OCI-LY7 (cell line): ENCODE measurements around the gene SEMA7A.

Experiments used
- EZH2phosphoT487 ChIP-seq: fragments of 200-600 bp; sonication (generic); IDR thresholded peaks from 2 replicates; pipeline ENCODE4 v1.6.1; 2018; ENCODE audit warnings: low read depth, borderline replicate concordance, mild to moderate bottlenecking, mixed run types, antibody characterized with exemption, low read length, moderate library complexity, mixed read lengths
- TF ChIP-seq, protein P1 (sequence below): fragments of 200-600 bp; sonication (generic); conservative IDR thresholded peaks from 2 replicates; pipeline ENCODE4 v1.5.1; 2014; ENCODE audit warnings: mild to moderate bottlenecking, antibody characterized with exemption, low read length, moderate library complexity, mixed read lengths

- TF ChIP-seq, protein P1, sequence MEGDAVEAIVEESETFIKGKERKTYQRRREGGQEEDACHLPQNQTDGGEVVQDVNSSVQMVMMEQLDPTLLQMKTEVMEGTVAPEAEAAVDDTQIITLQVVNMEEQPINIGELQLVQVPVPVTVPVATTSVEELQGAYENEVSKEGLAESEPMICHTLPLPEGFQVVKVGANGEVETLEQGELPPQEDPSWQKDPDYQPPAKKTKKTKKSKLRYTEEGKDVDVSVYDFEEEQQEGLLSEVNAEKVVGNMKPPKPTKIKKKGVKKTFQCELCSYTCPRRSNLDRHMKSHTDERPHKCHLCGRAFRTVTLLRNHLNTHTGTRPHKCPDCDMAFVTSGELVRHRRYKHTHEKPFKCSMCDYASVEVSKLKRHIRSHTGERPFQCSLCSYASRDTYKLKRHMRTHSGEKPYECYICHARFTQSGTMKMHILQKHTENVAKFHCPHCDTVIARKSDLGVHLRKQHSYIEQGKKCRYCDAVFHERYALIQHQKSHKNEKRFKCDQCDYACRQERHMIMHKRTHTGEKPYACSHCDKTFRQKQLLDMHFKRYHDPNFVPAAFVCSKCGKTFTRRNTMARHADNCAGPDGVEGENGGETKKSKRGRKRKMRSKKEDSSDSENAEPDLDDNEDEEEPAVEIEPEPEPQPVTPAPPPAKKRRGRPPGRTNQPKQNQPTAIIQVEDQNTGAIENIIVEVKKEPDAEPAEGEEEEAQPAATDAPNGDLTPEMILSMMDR = no peak
- no peak for TF ChIP-seq EZH2phosphoT487
Measured at GRCh38 chr15:74410502-74410901, 23.3 kb downstream of the SEMA7A start.
